ENCODE data around the gene ADAMTS6.
"Not testable (repeated sequence)": the region's sequence is repeated elsewhere in the genome, so short reads cannot be mapped to it uniquely, and the experiment has no call there.

ADAMTS6 gene

GRCh38 chr5:65366655-65367054 lies 115.1 kb downstream of the ADAMTS6 start:
- no peak for DNase-seq (ENCODE audit: low spot score)

GRCh38 chr5:65364907-65365306 lies 116.8 kb downstream of the ADAMTS6 start:
- no peak for DNase-seq (ENCODE audit: low spot score)

GRCh38 chr5:65363499-65363898 lies 118.2 kb downstream of the ADAMTS6 start:
- DNase-seq (ENCODE audit: low spot score), result no peak

- no peak for DNase-seq (ENCODE audit: low spot score)
Observed at GRCh38 chr5:65359981-65360380, 121.7 kb downstream of the ADAMTS6 start.

GRCh38 chr5:65359569-65359968 lies 122.2 kb downstream of the ADAMTS6 start:
- DNase-seq (ENCODE audit: low spot score), result no peak

- no peak for DNase-seq (ENCODE audit: low spot score)
Observed at GRCh38 chr5:65356274-65356673, 125.4 kb downstream of the ADAMTS6 start.

GRCh38 chr5:65355301-65355700 lies 126.4 kb downstream of the ADAMTS6 start:
- DNase-seq (ENCODE audit: low spot score), result no peak

GRCh38 chr5:65341835-65342234 lies 139.9 kb downstream of the ADAMTS6 start:
- no peak for DNase-seq (ENCODE audit: low spot score)

GRCh38 chr5:65338606-65339151 lies 143.0 kb downstream of the ADAMTS6 start:
- no peak for DNase-seq (ENCODE audit: low spot score)

GRCh38 chr5:65334077-65334476 lies 147.6 kb downstream of the ADAMTS6 start:
- no peak for DNase-seq (ENCODE audit: low spot score)

GRCh38 chr5:65332591-65332990 lies 149.1 kb downstream of the ADAMTS6 start:
- DNase-seq (ENCODE audit: low spot score), result no peak

- DNase-seq (ENCODE audit: low spot score), result no peak
Observed at GRCh38 chr5:65329266-65329665, 152.5 kb downstream of the ADAMTS6 start.

- DNase-seq (ENCODE audit: low spot score), result no peak
Observed at GRCh38 chr5:65327582-65327981, 154.1 kb downstream of the ADAMTS6 start.

GRCh38 chr5:65326922-65327321 lies 154.8 kb downstream of the ADAMTS6 start:
- DNase-seq (ENCODE audit: low spot score), result no peak

- no peak for DNase-seq (ENCODE audit: low spot score)
Observed at GRCh38 chr5:65324226-65324625, 157.5 kb downstream of the ADAMTS6 start.

- DNase-seq (ENCODE audit: low spot score), result not testable (repeated sequence)
Observed at GRCh38 chr5:65320704-65321103, 161.0 kb downstream of the ADAMTS6 start.

GRCh38 chr5:65320250-65320649 lies 161.5 kb downstream of the ADAMTS6 start:
- DNase-seq (ENCODE audit: low spot score), result no peak

GRCh38 chr5:65307931-65308330 lies 173.8 kb downstream of the ADAMTS6 start:
- DNase-seq (ENCODE audit: low spot score), result no peak

- DNase-seq (ENCODE audit: low spot score), result no peak
Observed at GRCh38 chr5:65307088-65307487, 174.6 kb downstream of the ADAMTS6 start.

GRCh38 chr5:65305913-65306312 lies 175.8 kb downstream of the ADAMTS6 start:
- DNase-seq (ENCODE audit: low spot score), result no peak

- no peak for DNase-seq (ENCODE audit: low spot score)
Observed at GRCh38 chr5:65299861-65300260, 181.9 kb downstream of the ADAMTS6 start.

GRCh38 chr5:65296067-65296466 lies 185.7 kb downstream of the ADAMTS6 start:
- no peak for DNase-seq (ENCODE audit: low spot score)

- DNase-seq (ENCODE audit: low spot score), result no peak
Observed at GRCh38 chr5:65292196-65292595, 189.5 kb downstream of the ADAMTS6 start.

GRCh38 chr5:65290677-65291076 lies 191.0 kb downstream of the ADAMTS6 start:
- DNase-seq (ENCODE audit: low spot score), result no peak

GRCh38 chr5:65288657-65289056 lies 193.1 kb downstream of the ADAMTS6 start:
- DNase-seq (ENCODE audit: low spot score), result no peak
